Mammary epithelial cell (primary cell): ENCODE results near the gene EVX2.

Source experiments
- EZH2 ChIP-seq: IDR thresholded peaks from 2 replicates; pipeline ENCODE4 v1.6.1; 2012; ENCODE audit warnings: low read length, inconsistent platforms, borderline replicate concordance
- TF ChIP-seq, protein P1 (sequence below), 2 donors: IDR thresholded peaks in 1 of 2; conservative IDR thresholded peaks in 1 of 2; 2 replicates each; pipeline ENCODE4 v1.5.1; 2011 to 2012; ENCODE audit warnings: inconsistent platforms in 2 of 2, low read length in 2 of 2, mild to moderate bottlenecking in 2 of 2, control low read depth in 1 of 2, low read depth in 1 of 2; ENCODE audit not compliant: insufficient read depth in 1 of 2; ENCODE audit errors: extremely low read depth in 1 of 2

DNA sequence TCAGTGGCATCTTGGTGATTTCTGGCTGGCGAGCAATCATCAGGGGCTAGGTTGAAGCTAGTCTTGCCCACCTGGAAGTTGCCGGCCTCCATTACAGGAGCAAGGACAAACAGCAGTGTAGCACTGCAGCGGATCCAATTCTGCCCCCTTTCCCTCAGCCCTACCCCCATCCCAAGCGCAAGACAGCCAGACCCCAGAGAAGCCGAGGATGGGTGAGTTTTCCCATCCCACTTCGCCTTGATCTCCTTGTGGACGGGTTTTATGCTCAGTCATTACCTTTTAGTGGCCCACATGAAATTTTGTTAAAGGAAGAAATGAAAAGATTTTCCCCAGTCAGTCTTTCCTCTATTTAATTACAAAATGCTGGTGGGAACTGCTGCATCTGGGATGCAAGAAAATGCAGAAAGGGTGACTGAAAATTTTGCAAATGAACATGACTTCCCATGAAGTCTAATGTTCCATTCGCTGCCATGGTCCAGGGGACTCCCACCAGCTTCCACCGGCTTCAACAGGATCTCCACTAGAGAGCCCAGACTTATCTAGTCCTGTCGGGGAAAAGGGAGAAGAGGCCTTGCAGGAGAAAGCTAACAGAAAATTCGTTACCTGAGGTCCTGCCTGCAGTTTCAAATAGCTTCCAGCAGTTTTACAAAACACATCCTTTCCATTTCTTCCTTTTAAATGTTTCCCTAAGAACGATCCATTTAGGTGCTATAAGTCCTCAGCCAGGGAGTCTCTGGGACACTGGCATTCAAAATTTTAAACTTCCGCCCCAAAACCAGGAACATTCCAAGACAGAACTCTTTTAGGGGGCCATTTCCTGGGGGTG is 36.8 kb upstream of the EVX2 start:
- TF ChIP-seq, protein P1, sequence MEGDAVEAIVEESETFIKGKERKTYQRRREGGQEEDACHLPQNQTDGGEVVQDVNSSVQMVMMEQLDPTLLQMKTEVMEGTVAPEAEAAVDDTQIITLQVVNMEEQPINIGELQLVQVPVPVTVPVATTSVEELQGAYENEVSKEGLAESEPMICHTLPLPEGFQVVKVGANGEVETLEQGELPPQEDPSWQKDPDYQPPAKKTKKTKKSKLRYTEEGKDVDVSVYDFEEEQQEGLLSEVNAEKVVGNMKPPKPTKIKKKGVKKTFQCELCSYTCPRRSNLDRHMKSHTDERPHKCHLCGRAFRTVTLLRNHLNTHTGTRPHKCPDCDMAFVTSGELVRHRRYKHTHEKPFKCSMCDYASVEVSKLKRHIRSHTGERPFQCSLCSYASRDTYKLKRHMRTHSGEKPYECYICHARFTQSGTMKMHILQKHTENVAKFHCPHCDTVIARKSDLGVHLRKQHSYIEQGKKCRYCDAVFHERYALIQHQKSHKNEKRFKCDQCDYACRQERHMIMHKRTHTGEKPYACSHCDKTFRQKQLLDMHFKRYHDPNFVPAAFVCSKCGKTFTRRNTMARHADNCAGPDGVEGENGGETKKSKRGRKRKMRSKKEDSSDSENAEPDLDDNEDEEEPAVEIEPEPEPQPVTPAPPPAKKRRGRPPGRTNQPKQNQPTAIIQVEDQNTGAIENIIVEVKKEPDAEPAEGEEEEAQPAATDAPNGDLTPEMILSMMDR (conservative IDR thresholded peaks at IDR 0.05 in 1 of 2, IDR thresholded peaks at IDR 0.05 in 1 of 2; ENCODE audit: extremely low read depth in 1 of 2, insufficient read depth in 1 of 2, low read depth in 1 of 2, low read length in 2 of 2): no peak
- no peak for TF ChIP-seq EZH2
